Esophagus squamous epithelium (tissue), 4 donors: Measurements from ENCODE around the gene FSTL4.

Source experiments
- POLR2A ChIP-seq, 4 donors: fragments of 450-650 bp; IDR thresholded peaks; one replicate each; pipeline ENCODE4 v1.6.1; 2017; ENCODE audit warnings: antibody characterized with exemption in 4 of 4, mild to moderate bottlenecking in 4 of 4, moderate library complexity in 3 of 4
- TF ChIP-seq, protein P1 (sequence below), 6 experiments: fragments of 450-650 bp in 4 of 6; fragments of 200-600 bp in 2 of 6; sonication (generic) in 2 of 6; IDR thresholded peaks; one replicate each; pipeline ENCODE4 v1.5.1; 2016 to 2019; ENCODE audit warnings: antibody characterized with exemption in 6 of 6, mild to moderate bottlenecking in 4 of 6, moderate library complexity in 4 of 6

DNA sequence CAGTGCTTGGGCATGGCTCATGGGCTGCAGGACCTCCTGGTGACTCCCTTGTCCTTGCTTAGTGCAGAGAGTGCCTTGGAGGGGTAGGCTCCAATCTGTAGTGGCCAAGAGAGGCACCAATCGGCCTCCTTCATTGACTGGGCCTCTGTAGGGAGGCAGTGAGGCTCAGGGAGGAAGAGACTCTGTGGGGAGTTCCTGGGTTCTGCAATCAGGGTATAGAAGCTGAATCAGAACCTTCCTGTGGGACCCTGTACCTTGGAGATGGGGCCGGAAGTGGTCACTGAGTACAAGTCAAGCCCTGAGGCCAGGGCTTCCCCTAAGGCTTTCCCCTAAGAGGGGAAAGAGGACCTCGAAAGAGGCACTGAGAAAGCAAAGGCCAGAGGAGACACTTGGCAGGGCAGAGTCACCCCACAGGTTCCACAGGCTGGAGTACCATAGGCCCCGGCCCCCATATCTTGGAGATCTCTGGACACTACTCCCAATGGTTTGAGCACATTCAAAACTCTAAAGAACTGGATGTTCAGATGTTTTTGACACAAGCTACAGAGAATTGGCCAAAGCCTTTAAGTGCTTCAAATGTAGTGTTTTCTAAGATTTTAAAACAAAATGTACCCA lies 370.0 kb downstream of the FSTL4 start:
- no peak for TF ChIP-seq POLR2A (IDR thresholded peaks at IDR 0.05)
- TF ChIP-seq, protein P1, sequence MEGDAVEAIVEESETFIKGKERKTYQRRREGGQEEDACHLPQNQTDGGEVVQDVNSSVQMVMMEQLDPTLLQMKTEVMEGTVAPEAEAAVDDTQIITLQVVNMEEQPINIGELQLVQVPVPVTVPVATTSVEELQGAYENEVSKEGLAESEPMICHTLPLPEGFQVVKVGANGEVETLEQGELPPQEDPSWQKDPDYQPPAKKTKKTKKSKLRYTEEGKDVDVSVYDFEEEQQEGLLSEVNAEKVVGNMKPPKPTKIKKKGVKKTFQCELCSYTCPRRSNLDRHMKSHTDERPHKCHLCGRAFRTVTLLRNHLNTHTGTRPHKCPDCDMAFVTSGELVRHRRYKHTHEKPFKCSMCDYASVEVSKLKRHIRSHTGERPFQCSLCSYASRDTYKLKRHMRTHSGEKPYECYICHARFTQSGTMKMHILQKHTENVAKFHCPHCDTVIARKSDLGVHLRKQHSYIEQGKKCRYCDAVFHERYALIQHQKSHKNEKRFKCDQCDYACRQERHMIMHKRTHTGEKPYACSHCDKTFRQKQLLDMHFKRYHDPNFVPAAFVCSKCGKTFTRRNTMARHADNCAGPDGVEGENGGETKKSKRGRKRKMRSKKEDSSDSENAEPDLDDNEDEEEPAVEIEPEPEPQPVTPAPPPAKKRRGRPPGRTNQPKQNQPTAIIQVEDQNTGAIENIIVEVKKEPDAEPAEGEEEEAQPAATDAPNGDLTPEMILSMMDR (IDR thresholded peaks at IDR 0.05) = no peak
